H9 (cell line): ENCODE results near the gene CSNK2B. TPM values are rescaled to one million over a fixed set of nuclear protein-coding genes. Genes with fewer than 3 reads are reported as not detected.

ENCODE experiments used
- DNase-seq: peaks from one replicate; pipeline ENCODE4 v3.0.0-alpha.2; 2017
- H2AFZ ChIP-seq: one replicate; pipeline ENCODE4 v1.6.1; 2013; ENCODE audit warnings: mild to moderate bottlenecking, low read length, control low read depth, moderate library complexity
- H2AK5ac ChIP-seq: 2 replicates; pipeline ENCODE4 v1.6.1; 2013; ENCODE audit warnings: low read length, control low read depth, mixed read lengths; ENCODE audit not compliant: insufficient read length
- H2BK120ac ChIP-seq: one replicate; pipeline ENCODE4 v1.6.1; 2013; ENCODE audit warnings: low read depth, mild to moderate bottlenecking, low read length, control low read depth, inconsistent platforms; ENCODE audit not compliant: poor library complexity, severe bottlenecking
- H2BK12ac ChIP-seq: 2 replicates; pipeline ENCODE4 v1.6.1; 2013; ENCODE audit warnings: low read length, control low read depth, mixed read lengths, low read depth; ENCODE audit not compliant: insufficient read length
- H2BK15ac ChIP-seq: 2 replicates; pipeline ENCODE4 v1.6.1; 2013; ENCODE audit warnings: low read depth, low read length, control low read depth
- H2BK20ac ChIP-seq: one replicate; pipeline ENCODE4 v1.6.1; 2013; ENCODE audit warnings: low read depth, mild to moderate bottlenecking, low read length, control low read depth, inconsistent platforms; ENCODE audit not compliant: poor library complexity, severe bottlenecking
- H2BK5ac ChIP-seq: 2 replicates; pipeline ENCODE4 v1.6.1; 2013; ENCODE audit warnings: low read length, control low read depth, mixed read lengths; ENCODE audit not compliant: insufficient read length
- H3K14ac ChIP-seq: 2 replicates; pipeline ENCODE4 v1.6.1; 2013; ENCODE audit warnings: low read length, control low read depth; ENCODE audit not compliant: insufficient read depth
- H3K18ac ChIP-seq: 2 replicates; pipeline ENCODE4 v1.6.1; 2013; ENCODE audit warnings: low read depth, mild to moderate bottlenecking, mixed read lengths, low read length, control low read depth; ENCODE audit not compliant: insufficient read length
- H3K23ac ChIP-seq: 2 replicates; pipeline ENCODE4 v1.6.1; 2013; ENCODE audit warnings: low read length, control low read depth, mixed read lengths, low read depth; ENCODE audit not compliant: insufficient read length
- H3K23me2 ChIP-seq: 2 replicates; pipeline ENCODE4 v1.6.1; 2013; ENCODE audit warnings: low read depth, mild to moderate bottlenecking, mixed read lengths, low read length, control low read depth; ENCODE audit not compliant: insufficient read length, poor library complexity, severe bottlenecking
- H3K27ac ChIP-seq: 2 replicates; pipeline ENCODE4 v1.5.1; 2013; ENCODE audit warnings: low read length, control low read depth, mixed read lengths, low read depth; ENCODE audit not compliant: insufficient read length
- H3K27me3 ChIP-seq: 2 replicates; pipeline ENCODE4 v1.6.1; 2013; ENCODE audit warnings: low read length, control low read depth, inconsistent platforms; ENCODE audit not compliant: insufficient read depth
- H3K4ac ChIP-seq: 2 replicates; pipeline ENCODE4 v1.6.1; 2013; ENCODE audit warnings: low read depth, mild to moderate bottlenecking, control low read depth, inconsistent platforms, low read length, moderate library complexity
- H3K4me1 ChIP-seq: 2 replicates; pipeline ENCODE4 v1.6.1; 2013; ENCODE audit warnings: low read length, control low read depth, inconsistent platforms; ENCODE audit not compliant: insufficient read depth
- H3K4me2 ChIP-seq: 2 replicates; pipeline ENCODE4 v1.6.1; 2013; ENCODE audit warnings: low read length, control low read depth, mixed read lengths; ENCODE audit not compliant: insufficient read length, insufficient read depth
- H3K56ac ChIP-seq: 2 replicates; pipeline ENCODE4 v1.6.1; 2013; ENCODE audit warnings: low read depth, mild to moderate bottlenecking, mixed read lengths, low read length, control low read depth; ENCODE audit not compliant: insufficient read length
- H3K79me1 ChIP-seq: 2 replicates; pipeline ENCODE4 v1.6.1; 2013; ENCODE audit warnings: low read depth, mild to moderate bottlenecking, moderate library complexity, low read length, control low read depth, inconsistent platforms; ENCODE audit not compliant: insufficient read depth, poor library complexity, severe bottlenecking
- H3K79me2 ChIP-seq: 2 replicates; pipeline ENCODE4 v1.6.1; 2013; ENCODE audit warnings: low read length, control low read depth, inconsistent platforms; ENCODE audit not compliant: insufficient read depth
- H3K9ac ChIP-seq: 2 replicates; pipeline ENCODE4 v1.6.1; 2013; ENCODE audit warnings: low read length, control low read depth, mixed read lengths; ENCODE audit not compliant: insufficient read length; ENCODE audit errors: extremely low read depth
- H3K9me3 ChIP-seq: one replicate; pipeline ENCODE4 v1.6.1; 2013; ENCODE audit warnings: low read depth, low read length, inconsistent platforms; ENCODE audit not compliant: control insufficient read depth
- H3T11ph ChIP-seq: one replicate; pipeline ENCODE4 v1.6.1; 2013; ENCODE audit warnings: mild to moderate bottlenecking, low read length, control low read depth, inconsistent platforms
- H4K20me1 ChIP-seq: one replicate; pipeline ENCODE4 v1.6.1; 2013; ENCODE audit not compliant: control insufficient read depth, insufficient read length, insufficient read depth
- H4K5ac ChIP-seq: 2 replicates; pipeline ENCODE4 v1.6.1; 2013; ENCODE audit warnings: low read depth, mild to moderate bottlenecking, mixed read lengths, low read length, control low read depth; ENCODE audit not compliant: insufficient read length
- H4K8ac ChIP-seq: replicated peaks from 2 replicates; pipeline ENCODE4 v1.6.1; 2013; ENCODE audit warnings: low read length, control low read depth, mixed read lengths, low read depth; ENCODE audit not compliant: insufficient read length
- H4K91ac ChIP-seq: 2 replicates; pipeline ENCODE4 v1.6.1; 2013; ENCODE audit warnings: low read depth, mild to moderate bottlenecking, moderate library complexity, mixed read lengths, low read length, control low read depth; ENCODE audit not compliant: insufficient read length
- H3K27ac Mint-ChIP-seq, 3 experiments: 2 replicates in 2 of 3; 3 replicates in 1 of 3; pipeline ENCODE4 v1.8.0; 2020 to 2021; ENCODE audit warnings: mixed read lengths in 3 of 3, mild to moderate bottlenecking in 1 of 3, moderate library complexity in 1 of 3
- H3K27me3 Mint-ChIP-seq: 2 replicates; pipeline ENCODE4 v1.8.0; 2021; ENCODE audit warnings: low read depth, mild to moderate bottlenecking, moderate library complexity, mixed read lengths
- H3K36me3 Mint-ChIP-seq, 3 experiments: 2 replicates in 2 of 3; 3 replicates in 1 of 3; pipeline ENCODE4 v1.8.0; 2020 to 2021; ENCODE audit warnings: low read depth in 3 of 3, mixed read lengths in 3 of 3; ENCODE audit not compliant: insufficient read depth in 1 of 3
- H3K4me1 Mint-ChIP-seq, 2 experiments: 2 replicates each; pipeline ENCODE4 v1.8.0; 2020; ENCODE audit warnings: mixed read lengths in 2 of 2
- H3K4me3 Mint-ChIP-seq, 2 experiments: 2 replicates in 1 of 2; 3 replicates in 1 of 2; pipeline ENCODE4 v1.8.0; 2020 to 2021; ENCODE audit warnings: mild to moderate bottlenecking in 2 of 2, mixed read lengths in 2 of 2, moderate library complexity in 1 of 2
- H3K9me3 Mint-ChIP-seq, 2 experiments: 2 replicates in 1 of 2; 3 replicates in 1 of 2; pipeline ENCODE4 v1.8.0; 2020; ENCODE audit warnings: mild to moderate bottlenecking in 2 of 2, mixed read lengths in 2 of 2, moderate library complexity in 1 of 2
- CTCF ChIP-seq: fragments of 200-600 bp; sonication (generic); conservative IDR thresholded peaks from 3 replicates; pipeline ENCODE4 v1.8.0; 2021; ENCODE audit warnings: antibody characterized with exemption, mild to moderate bottlenecking
- WGBS: extraction: QIAGEN DNeasy Blood & Tissue Kit; methylation state at CpG from one replicate; pipeline ENCODE4 v1.1.7; 2013; ENCODE audit warnings: missing lambda C conversion rate, low lambda C conversion rate, mixed read lengths; ENCODE audit not compliant: insufficient read length; ENCODE audit errors: extremely low coverage; 5-methylcytosine and 5-hydroxymethylcytosine counted together
- total RNA-seq: library from RNA; stranded (reverse); gene quantifications from 2 replicates; pipeline ENCODE4 v1.2.1, GENCODE V29; 2021

Gene CSNK2B
- total RNA-seq, 1 experiment from 2014 or later, result 187 TPM

- no peak overlapping the region for H3T11ph ChIP-seq
- H2BK15ac ChIP-seq, result no peak overlapping the region
- no peaks in the 10 kb centered on the region for H3K9me3 Mint-ChIP-seq
- H3K79me1 ChIP-seq, result no peaks in the 10 kb centered on the region
- H2AFZ ChIP-seq, result no peak overlapping the region
- H3K4ac ChIP-seq, result no peak overlapping the region
- H4K5ac ChIP-seq, result no peak overlapping the region
- no peak for TF ChIP-seq CTCF
- no peak overlapping the region for H2BK120ac ChIP-seq
- H4K91ac ChIP-seq, result no peak overlapping the region
- no peak overlapping the region for H4K8ac ChIP-seq
- 0 out of 5 replicates have a peak overlapping the region, but pooled peaks of 1 of the 2 experiments have one; percentile 13 for H3K4me3 Mint-ChIP-seq
- no peaks in the 10 kb centered on the region for H3K27me3 ChIP-seq
- H3K4me1 Mint-ChIP-seq, result peaks cover 34 to 44% of the 10 kb centered on the region in 2 experiments
- peaks cover 10% of the 10 kb centered on the region; the same call in 1 of the 2 replicates for H3K4me1 ChIP-seq
- H3K27ac ChIP-seq, result no peak overlapping the region
- H2BK20ac ChIP-seq, result no peak overlapping the region
- H2BK5ac ChIP-seq, result no peak overlapping the region
- H3K4me2 ChIP-seq, result no peak overlapping the region
- H3K27me3 Mint-ChIP-seq, result no peaks in the 10 kb centered on the region
- H3K9ac ChIP-seq, result no peak overlapping the region
- no CpG with 5 or more reads among the region's 1 CpG for WGBS
- peak overlapping the region in 1 of 3 experiments; percentile 90; a peak in 4 of 7 replicates for H3K27ac Mint-ChIP-seq
- no peaks in the 10 kb centered on the region for H3K36me3 Mint-ChIP-seq
- no peak overlapping the region for H2BK12ac ChIP-seq
- H3K18ac ChIP-seq, result no peak overlapping the region
- no peak overlapping the region for H3K56ac ChIP-seq
- H3K23ac ChIP-seq, result no peak overlapping the region
- H2AK5ac ChIP-seq, result no peak overlapping the region
- no peaks in the 10 kb centered on the region for H4K20me1 ChIP-seq
- H3K9me3 ChIP-seq, result no peaks in the 10 kb centered on the region
- DNase-seq, result peak; percentile 55
- H3K23me2 ChIP-seq, result no peaks in the 10 kb centered on the region
- H3K79me2 ChIP-seq, result no peaks in the 10 kb centered on the region
- no peak overlapping the region for H3K14ac ChIP-seq
Measured at GRCh38 chr6:31718265-31718664, 52.4 kb downstream of the CSNK2B start.
